MG63 (cell line): ENCODE data around the gene IER3. TPM values are rescaled to one million over a fixed set of nuclear protein-coding genes. Genes with fewer than 3 reads are reported as not detected.
"Not testable (repeated sequence)": the region's sequence is repeated elsewhere in the genome, so short reads cannot be mapped to it uniquely, and the experiment has no call there.

Source experiments
- DNase-seq: peaks from one replicate; pipeline ENCODE4 v3.0.0-alpha.2; 2020
- H3K27me3 ChIP-seq: fragments of 250-450 bp; sonication (Bioruptor Pico); 2 replicates; pipeline ENCODE4 v1.5.1; 2020; ENCODE audit warnings: mild to moderate bottlenecking, moderate library complexity
- H3K36me3 ChIP-seq: fragments of 250-450 bp; sonication (Bioruptor Pico); 2 replicates; pipeline ENCODE4 v1.5.1; 2020; ENCODE audit warnings: mild to moderate bottlenecking, moderate library complexity
- H3K4me3 ChIP-seq: fragments of 250-450 bp; sonication (Bioruptor Pico); 2 replicates; pipeline ENCODE4 v1.5.1; 2020; ENCODE audit warnings: mild to moderate bottlenecking, moderate library complexity
- H3K9me3 ChIP-seq: fragments of 250-450 bp; sonication (Bioruptor Pico); 2 replicates; pipeline ENCODE4 v1.5.1; 2020; ENCODE audit warnings: mild to moderate bottlenecking, moderate library complexity
- total RNA-seq: library from RNA; depleted of rRNA; stranded (reverse); fragments of >200 nt; shearing (Covaris generic); gene quantifications from 2 replicates; pipeline ENCODE4 v1.2.3, GENCODE V29; 2014; ENCODE audit warnings: low replicate concordance

IER3 gene
- total RNA-seq, 1 experiment from 2014 or later = 54.6 TPM

DNA sequence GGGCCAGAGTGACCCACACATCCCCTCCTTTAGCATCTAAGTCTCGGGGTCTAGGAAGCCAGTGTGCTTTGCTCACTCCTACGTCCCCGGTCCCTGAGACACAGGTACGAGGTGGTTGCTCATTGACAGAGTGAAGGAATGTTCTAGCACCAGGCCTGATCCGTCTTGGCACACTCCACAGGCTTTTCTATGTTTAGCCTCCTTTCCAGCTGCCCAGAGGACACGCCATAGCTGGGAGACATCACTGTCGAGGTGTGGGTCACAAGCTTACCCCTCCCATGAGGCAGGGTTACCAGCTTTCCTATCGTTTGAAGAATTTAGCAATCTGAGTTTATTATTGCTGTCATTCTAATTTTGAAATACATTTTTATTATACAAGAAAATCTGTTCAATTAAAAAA, 30.4 kb upstream of the IER3 start:
- no peak overlapping the region for H3K4me3 ChIP-seq

DNA sequence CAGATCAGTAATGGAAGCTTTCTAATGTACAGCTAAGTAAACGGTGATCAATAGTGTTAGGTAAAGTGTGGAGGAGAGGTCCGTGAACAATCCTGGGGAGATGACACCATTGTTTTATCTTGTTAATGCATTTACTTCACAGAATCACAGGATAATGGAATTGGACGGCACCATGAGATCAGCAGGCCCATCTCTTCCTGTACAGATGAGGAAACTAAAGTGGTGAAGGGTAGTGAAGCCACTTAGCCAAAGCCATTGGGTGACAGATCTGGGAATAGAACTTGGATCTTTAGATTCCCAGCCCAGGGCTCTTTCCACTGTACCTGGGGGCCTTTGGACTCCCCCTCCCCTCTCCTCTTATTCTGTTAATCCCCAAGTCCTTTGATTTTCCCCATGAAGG, 26.2 kb upstream of the IER3 start:
- H3K9me3 ChIP-seq = no peaks in the 10 kb centered on the region
- H3K27me3 ChIP-seq = no peaks in the 10 kb centered on the region
- no peaks in the 10 kb centered on the region for H3K36me3 ChIP-seq
- DNase-seq = no peak
- H3K4me3 ChIP-seq = no peak overlapping the region

More for the DNA sequence above, 30.4 kb upstream of the IER3 start:
- no peaks in the 10 kb centered on the region for H3K9me3 ChIP-seq
- H3K36me3 ChIP-seq = no peaks in the 10 kb centered on the region
- H3K27me3 ChIP-seq = no peaks in the 10 kb centered on the region
- DNase-seq = no peak

DNA sequence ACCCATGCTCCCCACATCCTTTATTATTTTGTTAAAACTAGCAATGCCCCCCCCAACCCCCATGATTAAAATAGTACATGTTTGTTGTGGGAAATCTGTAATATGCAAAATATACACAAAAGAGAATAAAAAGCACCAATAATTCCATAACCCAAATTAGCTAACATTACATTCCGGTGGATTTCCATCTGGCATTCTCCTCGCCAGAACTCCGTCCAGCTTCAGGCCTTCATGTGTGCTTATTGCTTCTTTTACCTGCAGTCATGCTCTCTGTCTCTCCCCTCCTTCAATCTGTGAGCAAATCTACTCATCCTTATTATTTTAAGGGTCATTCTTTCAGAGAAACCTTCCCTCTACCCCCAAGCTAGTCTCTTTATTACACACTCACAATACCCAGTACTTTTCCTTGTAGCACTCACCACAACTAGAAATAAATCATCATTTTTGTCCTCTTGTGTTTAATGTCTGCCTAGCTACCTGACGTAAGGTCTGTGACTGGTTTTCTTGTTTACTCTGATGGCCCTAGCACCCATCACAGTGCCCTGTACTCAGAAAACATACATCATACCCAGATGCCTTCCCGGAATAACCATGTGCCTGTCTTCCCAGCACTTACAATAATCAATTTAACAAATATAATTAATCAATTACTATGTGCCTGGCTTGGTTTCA, 25.6 kb upstream of the IER3 start:
- H3K4me3 ChIP-seq = no peak overlapping the region
- DNase-seq = no peak

DNA sequence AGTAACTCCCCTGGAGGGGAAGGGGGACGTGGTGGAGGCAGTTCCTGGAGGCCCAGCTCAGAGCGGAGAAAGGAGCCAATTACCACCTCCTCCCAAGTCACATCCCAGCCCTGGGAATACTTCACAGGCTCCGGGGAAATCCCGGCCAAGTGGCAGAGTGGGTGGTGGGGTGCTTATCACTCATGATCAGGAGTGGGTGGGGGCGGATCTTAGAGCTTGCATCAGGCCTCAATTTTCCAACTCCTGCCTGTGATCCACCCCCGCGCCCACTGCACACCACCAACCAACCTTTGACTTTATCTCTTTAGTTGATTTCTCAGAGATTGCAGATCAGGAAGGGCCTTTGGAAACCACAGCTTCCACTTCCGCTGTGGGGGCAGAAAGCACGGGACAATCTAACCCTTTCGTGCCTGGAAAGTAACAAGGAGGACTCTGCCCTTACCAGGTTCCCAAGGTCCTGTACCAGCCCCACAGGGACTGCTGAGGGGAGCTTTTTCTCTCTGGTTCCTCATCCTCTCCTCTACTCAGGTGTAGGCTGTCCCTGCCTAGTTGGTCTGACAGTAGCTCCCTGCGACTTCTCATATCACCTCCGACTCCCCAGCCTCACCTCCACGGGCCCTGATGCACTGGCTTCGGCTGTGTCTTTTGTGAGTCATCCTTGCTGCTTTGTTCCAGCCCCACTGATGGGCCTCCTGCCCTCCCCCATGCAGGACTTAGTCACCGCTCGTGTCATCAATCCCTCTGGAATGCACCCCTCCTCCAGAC, 24.9 kb upstream of the IER3 start:
- DNase-seq = peak; percentile 91
- no peaks in the 10 kb centered on the region for H3K36me3 ChIP-seq
- peak overlapping the region; percentile 16; the same call in 1 of the 2 replicates for H3K4me3 ChIP-seq
- no peaks in the 10 kb centered on the region for H3K27me3 ChIP-seq
- H3K9me3 ChIP-seq = no peaks in the 10 kb centered on the region

More for the DNA sequence above, 25.6 kb upstream of the IER3 start:
- no peaks in the 10 kb centered on the region for H3K9me3 ChIP-seq
- no peaks in the 10 kb centered on the region for H3K36me3 ChIP-seq
- no peaks in the 10 kb centered on the region for H3K27me3 ChIP-seq

DNA sequence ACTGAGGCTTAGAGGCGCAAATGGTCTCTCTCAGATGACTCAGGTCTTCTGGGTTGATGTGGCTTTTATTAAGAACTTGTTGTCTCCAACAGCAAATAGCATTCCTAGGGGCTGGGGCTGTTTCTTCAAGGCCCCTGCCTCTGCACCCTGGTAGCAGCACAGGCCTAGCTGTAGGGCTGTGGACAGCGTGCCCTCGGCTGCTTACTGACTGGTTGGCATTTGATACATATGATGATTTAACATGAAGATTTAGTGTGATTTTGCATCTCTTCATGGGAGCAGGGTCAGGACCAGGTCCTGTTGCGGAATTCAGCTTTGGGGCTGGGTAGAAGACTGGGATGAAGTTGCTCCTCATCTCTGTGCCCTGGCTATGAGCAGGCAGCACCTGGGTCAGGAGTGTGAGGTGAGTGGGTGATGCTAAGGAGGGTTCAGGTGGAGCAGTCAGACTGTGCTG, 24.3 kb upstream of the IER3 start:
- no peak for DNase-seq

DNA sequence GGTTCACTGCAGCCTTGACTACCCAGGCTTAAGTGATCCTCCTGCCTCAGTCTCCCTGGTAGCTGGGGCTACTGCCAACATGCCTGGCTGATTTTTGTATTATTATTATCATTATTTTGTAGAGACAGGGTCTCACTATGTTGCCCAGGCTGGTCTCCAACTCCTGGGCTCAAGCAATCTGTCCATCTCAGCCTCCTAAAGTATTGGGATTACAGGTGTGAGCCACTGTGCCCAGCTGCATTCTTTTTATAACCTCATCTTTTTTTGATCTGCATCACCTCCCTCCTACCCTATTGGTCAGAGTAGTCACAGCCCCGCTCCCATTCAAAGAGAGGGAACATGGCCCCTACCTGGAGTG, 23.6 kb upstream of the IER3 start:
- Histone ChIP-seq H3K36me3 (no peaks in the 10 kb centered on the region), H3K27me3 (no peaks in the 10 kb centered on the region), H3K9me3 (no peaks in the 10 kb centered on the region), H3K4me3 (no peak overlapping the region)
- DNase-seq = no peak

More for the DNA sequence above, 24.3 kb upstream of the IER3 start:
- no peaks in the 10 kb centered on the region for H3K9me3 ChIP-seq
- no peak overlapping the region for H3K4me3 ChIP-seq
- H3K36me3 ChIP-seq = no peaks in the 10 kb centered on the region
- no peaks in the 10 kb centered on the region for H3K27me3 ChIP-seq

DNA sequence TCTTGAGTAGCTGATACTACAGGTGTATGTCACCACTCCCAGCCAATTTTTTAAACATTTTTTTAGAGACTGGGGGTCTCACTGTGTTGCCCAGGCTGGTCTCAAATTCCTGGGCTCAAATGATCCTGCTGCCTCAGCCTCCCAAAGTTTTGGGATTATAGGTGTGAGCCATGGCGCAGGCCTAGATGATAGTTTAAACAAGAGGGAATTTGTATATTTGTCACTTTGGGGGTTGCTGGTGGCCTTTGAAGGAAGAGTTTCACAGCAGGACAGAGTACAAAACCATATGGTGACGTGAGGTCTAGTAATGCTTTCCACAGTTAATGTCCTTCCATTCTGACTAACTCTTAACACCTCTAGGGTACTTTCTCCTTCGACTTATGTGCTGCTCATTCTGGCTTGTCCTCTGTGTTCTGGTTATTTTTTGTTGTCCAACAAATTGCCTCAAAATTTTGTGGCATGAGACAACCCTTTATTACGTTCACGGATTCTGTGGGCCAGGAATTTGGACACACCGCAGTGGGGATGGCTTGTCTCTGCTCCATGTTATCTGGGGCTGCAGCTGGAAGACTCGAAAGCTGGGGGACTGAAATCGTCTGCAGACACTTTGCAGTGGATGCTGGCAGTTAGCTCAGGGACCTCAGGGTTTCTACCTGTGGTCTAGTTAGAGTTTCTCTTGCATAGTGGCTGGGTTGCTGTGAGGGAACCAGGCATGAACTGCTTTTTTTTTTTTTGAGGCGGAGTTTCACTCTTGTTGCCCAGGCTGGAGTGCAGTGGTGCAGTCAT, 23.0 kb upstream of the IER3 start:
- Histone ChIP-seq H3K27me3 (no peaks in the 10 kb centered on the region), H3K36me3 (no peaks in the 10 kb centered on the region), H3K9me3 (no peaks in the 10 kb centered on the region), H3K4me3 (no peak overlapping the region)
- no peak for DNase-seq

DNA sequence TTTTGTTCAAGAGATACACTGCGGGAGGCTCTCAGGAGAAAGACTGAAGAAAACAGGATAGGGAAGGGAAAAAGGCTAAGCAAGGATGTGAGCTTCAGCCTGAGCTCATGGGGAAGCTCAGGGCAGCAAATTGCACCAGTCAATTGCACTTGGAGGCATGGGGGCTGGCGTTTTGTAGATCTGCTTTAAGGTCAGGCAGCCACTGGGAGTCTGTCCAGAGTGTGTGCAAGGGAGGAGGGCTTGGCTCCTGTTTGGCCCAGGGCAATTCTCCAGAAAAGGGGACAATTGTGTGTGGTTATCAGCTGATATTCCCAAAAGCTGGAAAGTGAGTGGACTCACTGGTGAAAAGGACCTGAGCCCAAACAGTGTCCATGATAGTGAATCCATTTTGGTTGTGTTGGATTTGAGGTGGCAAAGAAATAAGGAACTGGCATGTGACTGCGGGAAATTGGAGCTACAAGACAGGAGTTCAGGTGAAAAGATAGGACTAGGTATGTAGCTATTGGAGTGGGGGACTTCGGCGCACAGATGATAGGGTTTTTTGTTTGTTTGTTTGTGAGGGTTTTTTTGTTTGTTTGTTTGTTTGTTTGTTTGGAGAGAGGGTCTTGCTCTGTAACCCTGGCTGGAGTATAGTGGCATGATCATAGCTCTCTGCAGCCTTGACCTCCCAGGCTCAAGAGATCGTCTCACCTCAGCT, 22.3 kb upstream of the IER3 start:
- H3K4me3 ChIP-seq = no peak overlapping the region
- H3K9me3 ChIP-seq = no peaks in the 10 kb centered on the region
- no peak for DNase-seq
- no peaks in the 10 kb centered on the region for H3K27me3 ChIP-seq
- no peaks in the 10 kb centered on the region for H3K36me3 ChIP-seq

DNA sequence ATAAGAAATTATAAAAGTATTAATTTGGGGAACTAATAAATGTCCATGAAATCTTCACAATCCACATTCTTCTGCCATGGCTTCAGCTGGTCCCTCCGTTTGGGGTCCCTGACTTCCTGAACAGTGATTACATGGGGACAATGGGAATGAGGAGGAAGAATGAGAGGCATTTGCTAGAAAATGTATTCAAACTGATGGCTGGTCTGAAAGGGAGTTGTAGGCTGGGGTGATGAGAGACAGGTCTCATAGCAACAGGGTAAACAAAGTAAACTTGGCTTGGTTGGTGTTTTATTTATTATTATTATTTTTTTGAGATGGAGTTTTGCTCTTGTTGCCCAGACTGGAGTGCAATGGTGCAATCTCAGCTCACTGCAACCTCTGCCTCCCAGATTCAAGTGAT, 21.1 kb upstream of the IER3 start:
- H3K4me3 ChIP-seq, H3K36me3 ChIP-seq, DNase-seq, H3K27me3 ChIP-seq, H3K9me3 ChIP-seq: not testable (repeated sequence)

DNA sequence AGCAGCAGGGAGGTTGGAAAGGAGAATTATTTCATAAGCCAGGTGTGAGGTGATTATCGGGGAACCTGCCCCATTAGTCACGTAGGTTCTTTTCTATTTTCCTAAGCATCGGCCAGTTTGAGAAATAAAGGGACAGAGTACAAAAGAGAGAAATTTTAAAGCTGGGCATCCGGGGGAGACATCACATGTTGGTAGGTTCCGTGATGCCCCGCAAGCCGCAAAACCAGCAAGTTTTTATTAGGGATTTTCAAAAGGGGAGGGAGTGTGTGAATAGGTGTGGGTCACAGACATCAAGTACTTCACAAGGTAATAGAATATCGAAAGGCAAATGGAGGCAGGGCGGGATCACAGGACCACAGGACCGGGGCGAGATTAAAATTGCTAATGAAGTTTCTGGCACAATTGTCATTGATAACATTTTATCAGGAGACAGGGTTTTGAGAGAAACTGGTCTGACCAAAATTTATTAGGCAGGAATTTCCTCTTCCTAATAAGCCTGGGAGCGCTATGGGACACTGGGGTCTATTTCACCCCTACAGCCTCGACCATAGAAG, 20.2 kb upstream of the IER3 start:
- not testable (repeated sequence) for DNase-seq, H3K27me3 ChIP-seq, H3K9me3 ChIP-seq, H3K4me3 ChIP-seq, H3K36me3 ChIP-seq

DNA sequence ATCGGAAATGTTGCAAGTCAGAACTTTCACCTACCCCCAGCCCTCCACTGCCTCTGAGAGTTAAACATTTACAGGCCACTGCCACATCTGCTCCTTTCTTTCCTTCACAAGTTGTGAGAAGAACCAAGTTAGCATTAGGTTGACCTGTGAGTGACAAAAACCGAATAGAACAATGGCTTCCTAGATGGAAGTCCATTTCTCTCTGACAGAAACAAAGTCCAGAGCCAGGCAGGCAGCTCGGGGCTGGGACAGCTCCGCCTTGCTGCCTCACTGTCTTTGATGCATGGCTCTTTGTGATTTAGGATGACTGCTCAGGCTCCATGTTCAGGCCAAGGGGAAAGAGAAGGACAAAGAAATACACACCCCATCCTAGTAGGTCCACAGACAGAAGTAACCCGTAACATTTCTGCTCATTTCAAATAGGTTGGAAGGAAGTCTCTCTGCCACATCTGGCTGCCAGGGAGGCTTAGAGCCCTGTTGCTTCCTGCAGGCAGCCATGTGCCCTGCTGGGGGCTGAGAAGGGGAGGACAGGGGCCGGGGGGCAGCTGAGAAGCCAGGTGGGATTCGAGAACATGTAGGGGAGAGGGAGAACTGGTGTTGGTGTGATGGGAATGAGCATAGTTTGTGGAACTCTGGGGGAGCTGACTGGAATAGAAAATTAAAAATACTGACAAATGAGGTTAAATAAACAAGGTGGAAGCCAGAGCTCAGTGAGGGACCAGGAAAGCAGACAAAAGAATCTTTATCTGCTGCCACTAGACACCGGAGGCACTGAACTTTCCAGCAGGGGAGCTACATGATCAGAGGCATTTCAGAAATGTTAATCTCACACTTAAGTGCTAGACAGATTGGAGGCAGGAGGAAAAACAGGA, 19.5 kb upstream of the IER3 start:
- Histone ChIP-seq H3K36me3 (no peaks in the 10 kb centered on the region), H3K27me3 (no peaks in the 10 kb centered on the region), H3K9me3 (no peaks in the 10 kb centered on the region), H3K4me3 (no peak overlapping the region)
- DNase-seq = no peak

DNA sequence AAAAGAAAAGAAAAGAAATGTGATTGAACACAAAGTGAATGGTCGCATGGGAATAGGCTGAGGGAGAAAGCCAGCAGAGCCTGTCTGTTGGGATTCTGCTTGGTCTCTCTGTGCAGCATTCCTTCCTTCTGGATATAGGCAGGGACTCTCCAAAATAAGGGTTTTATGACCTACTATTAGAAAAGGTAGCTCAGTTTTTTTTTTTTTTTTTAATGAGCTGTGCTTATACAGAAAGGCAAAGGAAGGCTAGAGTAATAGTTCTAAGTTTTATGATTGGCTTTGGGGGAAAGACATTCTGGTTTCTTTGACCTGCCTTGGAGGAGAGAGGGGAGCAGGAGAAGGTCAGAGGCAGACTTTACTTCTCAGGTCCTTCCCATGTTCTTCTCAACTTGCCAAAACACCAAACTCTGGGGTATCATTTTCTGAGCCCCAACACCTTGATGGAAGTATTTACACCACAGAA, 18.8 kb upstream of the IER3 start:
- Histone ChIP-seq H3K27me3 (no peaks in the 10 kb centered on the region), H3K36me3 (no peaks in the 10 kb centered on the region), H3K9me3 (no peaks in the 10 kb centered on the region), H3K4me3 (no peak overlapping the region)
- no peak for DNase-seq

DNA sequence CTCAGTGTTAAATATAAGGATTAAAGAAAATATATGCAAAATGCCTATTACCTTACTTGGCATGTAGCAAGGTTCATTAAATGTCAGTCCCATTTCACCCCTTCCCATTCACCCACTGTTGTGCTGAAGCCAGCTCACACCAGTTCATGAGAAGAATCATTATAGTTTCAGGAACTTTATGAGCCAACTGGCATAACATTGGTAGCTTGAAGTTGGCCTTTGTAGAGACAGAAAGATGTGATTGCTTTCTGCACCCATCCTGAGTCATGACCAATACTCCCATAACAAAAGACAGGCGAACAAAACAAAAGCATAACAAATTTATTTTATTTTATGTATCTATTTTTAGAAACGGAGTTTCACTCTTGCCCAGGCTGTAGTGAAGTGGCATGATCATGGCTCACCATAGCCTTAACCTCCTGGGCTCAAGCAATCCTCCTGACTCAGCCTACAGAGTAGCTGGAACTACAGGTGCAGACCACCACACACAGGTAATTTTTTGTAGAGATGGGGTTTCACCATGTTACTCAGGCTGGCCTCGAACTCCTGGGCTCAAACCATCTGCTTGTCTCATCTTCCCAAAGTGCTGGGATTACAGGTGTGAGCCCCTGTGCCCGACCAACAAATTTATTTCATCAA, 17.6 kb upstream of the IER3 start:
- DNase-seq = no peak
- Histone ChIP-seq H3K27me3 (no peaks in the 10 kb centered on the region), H3K4me3 (no peak overlapping the region), H3K36me3 (no peaks in the 10 kb centered on the region), H3K9me3 (no peaks in the 10 kb centered on the region)

DNA sequence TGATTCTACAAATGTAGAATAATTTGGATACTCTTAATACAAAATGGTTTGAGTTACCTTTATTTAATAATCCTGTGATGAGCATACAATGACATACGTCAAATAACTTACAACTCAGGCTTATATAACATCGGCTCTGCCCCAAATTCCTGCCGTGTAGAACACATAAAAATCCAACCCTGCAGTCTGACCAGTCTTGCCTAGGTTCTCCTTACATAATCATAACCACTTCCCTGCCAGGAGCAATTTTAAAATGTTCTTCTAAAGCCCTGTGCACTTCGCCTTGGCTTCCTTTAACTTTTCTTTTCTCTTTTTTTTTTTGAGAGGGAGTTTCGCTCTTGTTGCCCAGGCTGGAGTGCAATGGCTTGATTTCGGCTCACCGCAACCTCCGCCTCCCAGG, 16.2 kb upstream of the IER3 start:
- Histone ChIP-seq H3K27me3 (no peaks in the 10 kb centered on the region), H3K4me3 (no peak overlapping the region), H3K9me3 (no peaks in the 10 kb centered on the region), H3K36me3 (no peaks in the 10 kb centered on the region)
- DNase-seq = no peak

DNA sequence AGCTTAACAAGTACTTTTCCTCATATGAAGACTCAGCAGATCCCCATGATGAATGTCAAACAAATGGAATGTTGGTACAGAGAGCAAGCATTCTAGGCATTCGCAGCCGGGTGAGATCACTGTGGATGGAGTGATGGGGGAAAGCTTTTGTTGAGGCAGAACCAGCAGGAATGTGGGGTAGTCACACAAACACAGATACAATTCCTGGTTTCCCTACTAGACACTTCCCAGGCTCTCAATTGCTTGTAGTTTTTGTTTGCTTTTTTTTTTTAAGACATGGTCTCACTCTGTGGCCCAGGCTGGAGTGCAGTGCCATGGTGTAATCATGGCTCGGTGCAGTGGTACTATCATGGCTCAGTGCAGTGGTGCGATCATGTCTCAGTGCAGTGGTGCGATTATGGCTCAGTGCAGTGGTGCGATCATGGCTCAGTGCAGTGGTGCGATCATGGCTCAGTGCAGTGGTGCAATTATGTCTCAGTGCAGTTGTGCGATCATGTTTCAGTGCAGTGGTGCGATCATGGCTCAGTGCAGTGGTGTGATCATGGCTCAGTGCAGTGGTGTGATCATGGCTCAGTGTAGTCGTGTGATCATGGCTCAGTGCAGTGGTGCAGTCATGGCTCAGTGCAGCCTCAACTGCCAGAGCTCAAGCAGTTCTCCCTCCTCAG, 15.4 kb upstream of the IER3 start:
- peak; percentile 84 for DNase-seq
- Histone ChIP-seq H3K27me3 (no peaks in the 10 kb centered on the region), H3K4me3 (no peak overlapping the region), H3K9me3 (no peaks in the 10 kb centered on the region), H3K36me3 (no peaks in the 10 kb centered on the region)
